D341Med (cell line): ENCODE measurements around the gene LYVE1.

Source experiments
- DNase-seq: peaks from one replicate; pipeline ENCODE4 v3.0.0; 2012; ENCODE audit warnings: low spot score

The LYVE1 gene

GRCh38 chr11:10556590-10556989 is 11.9 kb downstream of the LYVE1 start:
- DNase-seq: no peak

- no peak for DNase-seq
Observed at GRCh38 chr11:10551845-10552352, 16.6 kb downstream of the LYVE1 start.

GRCh38 chr11:10551290-10551592 is 17.2 kb downstream of the LYVE1 start:
- no peak for DNase-seq

GRCh38 chr11:10550503-10551289 is 17.8 kb downstream of the LYVE1 start:
- no peak for DNase-seq

GRCh38 chr11:10544491-10545465 is 23.7 kb downstream of the LYVE1 start:
- no peak for DNase-seq

GRCh38 chr11:10543782-10544181 is 24.7 kb downstream of the LYVE1 start:
- no peak for DNase-seq

- no peak for DNase-seq
Observed at GRCh38 chr11:10542776-10543175, 25.7 kb downstream of the LYVE1 start.

- no peak for DNase-seq
Observed at GRCh38 chr11:10541561-10541930, 26.9 kb downstream of the LYVE1 start.

GRCh38 chr11:10540915-10541560 is 27.4 kb downstream of the LYVE1 start, which contains the start of gene RNF141:
RNF141 (minus strand) TSS chr11:10541187; CDS start chr11:10534158, 7,029 bp downstream.
- DNase-seq: peak; percentile 97

GRCh38 chr11:10540546-10540914 is 27.9 kb downstream of the LYVE1 start:
- DNase-seq: no peak

GRCh38 chr11:10539339-10539738 is 29.1 kb downstream of the LYVE1 start:
- no peak for DNase-seq

- DNase-seq: no peak
Observed at GRCh38 chr11:10538924-10539323, 29.5 kb downstream of the LYVE1 start.

- DNase-seq: no peak
Observed at GRCh38 chr11:10537600-10537999, 30.9 kb downstream of the LYVE1 start.

GRCh38 chr11:10534316-10534715 is 34.1 kb downstream of the LYVE1 start:
- DNase-seq: no peak

GRCh38 chr11:10533323-10533722 is 35.1 kb downstream of the LYVE1 start:
- no peak for DNase-seq

- DNase-seq: no peak
Observed at GRCh38 chr11:10532526-10532925, 35.9 kb downstream of the LYVE1 start.

GRCh38 chr11:10529279-10529678 is 39.2 kb downstream of the LYVE1 start:
- no peak for DNase-seq

GRCh38 chr11:10528121-10528520 is 40.3 kb downstream of the LYVE1 start:
- DNase-seq: no peak

GRCh38 chr11:10526974-10527918 is 41.2 kb downstream of the LYVE1 start:
- DNase-seq: no peak

- no peak for DNase-seq
Observed at GRCh38 chr11:10524471-10524870, 44.0 kb downstream of the LYVE1 start.

GRCh38 chr11:10522921-10523320 is 45.5 kb downstream of the LYVE1 start:
- DNase-seq: no peak
